GM19025 (cell line): ENCODE results near the gene VSTM2B.

Experiments used
- ATAC-seq: cut with Tn5 transposase; IDR thresholded peaks from one replicate; pipeline ENCODE4 v1.9.1; 2021; ENCODE audit warnings: mild to moderate bottlenecking, low read depth, moderate library complexity; ENCODE audit not compliant: unreplicated experiment

The VSTM2B gene

DNA sequence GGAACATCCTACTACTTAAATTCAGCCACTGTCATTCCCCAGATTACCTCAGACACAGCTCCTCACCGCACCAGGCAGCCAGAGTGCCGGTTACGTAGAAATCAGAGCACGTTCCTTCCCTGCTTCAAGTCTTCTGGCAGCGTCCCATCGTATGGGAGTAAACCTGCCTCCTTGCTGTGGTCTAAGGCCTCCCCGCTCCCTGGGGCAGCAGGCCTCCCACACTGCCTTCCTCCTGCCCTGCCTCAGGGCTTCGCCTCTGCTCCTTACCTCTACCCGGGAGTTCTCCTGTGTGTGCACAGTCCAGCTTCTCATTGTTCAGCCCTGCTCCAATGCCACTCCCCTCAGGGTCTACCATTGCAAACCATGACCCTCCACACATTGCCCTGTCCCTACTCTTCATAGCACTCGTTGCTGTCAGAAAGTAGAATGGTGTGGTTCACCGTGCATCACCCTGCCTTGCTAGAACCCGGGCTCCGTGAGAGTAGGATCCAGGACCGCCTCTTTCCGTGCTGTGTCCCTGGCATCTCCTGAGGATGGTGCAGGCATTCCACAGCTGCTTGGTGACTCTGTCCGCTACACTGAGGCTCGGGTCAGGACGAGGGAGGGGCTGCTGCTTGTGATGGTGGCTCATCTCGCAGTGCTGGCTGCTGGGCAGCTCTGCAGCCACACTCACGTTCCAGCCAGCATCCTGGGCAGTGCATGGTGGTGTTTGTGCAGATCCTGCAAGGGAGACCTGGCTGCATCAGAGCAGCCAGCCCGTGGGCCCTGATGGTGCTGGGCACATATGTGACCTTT is 87.2 kb downstream of the VSTM2B start:
- no peak for ATAC-seq

DNA sequence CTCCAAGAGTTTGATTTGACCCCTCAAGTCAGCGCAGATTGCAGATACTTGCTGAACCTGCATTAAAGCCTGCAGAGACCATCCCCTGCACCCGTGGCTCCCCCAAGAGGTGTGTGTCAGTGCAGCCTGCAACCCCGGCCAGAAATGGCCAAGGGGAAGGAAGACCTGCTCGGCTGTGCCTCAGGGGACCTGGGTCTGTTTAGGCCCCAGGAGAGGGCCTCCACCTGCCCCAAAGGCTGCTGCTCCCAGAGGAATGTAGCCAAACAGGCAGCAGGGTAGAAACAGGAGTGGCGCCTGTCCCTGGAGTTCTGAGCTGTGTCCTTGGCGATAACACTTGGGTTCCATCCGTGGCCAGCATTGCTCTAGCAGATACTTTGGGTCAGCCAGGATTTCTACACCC is 88.3 kb downstream of the VSTM2B start:
- no peak for ATAC-seq
